K562 (cell line): Measurements from ENCODE around the gene MYOM1. TPM values are rescaled to one million over a fixed set of nuclear protein-coding genes. Genes with fewer than 3 reads are reported as not detected.

ENCODE experiments used
- BRCA1 ChIP-seq, 2 experiments: fragments of 450-650 bp in 1 of 2; sonication (generic) in 1 of 2; formaldehyde crosslinking in 1 of 2; IDR thresholded peaks; 2 replicates each; pipeline versions ENCODE4 v1.5.0 to v1.6.1; 2017 to 2020; ENCODE audit warnings: mild to moderate bottlenecking in 1 of 2, missing genetic modification reagents in 1 of 2
- BRD4 ChIP-seq: fragments of 200-600 bp; sonication (generic); IDR thresholded peaks from 2 replicates; pipeline ENCODE4 v1.6.1; 2017; ENCODE audit warnings: inconsistent platforms
- EP300 ChIP-seq: IDR thresholded peaks from 2 replicates; pipeline ENCODE4 v1.6.1; 2012; ENCODE audit warnings: low read length, improper control_type of control experiment
- GABPB2 ChIP-seq: fragments of 250-450 bp; sonication (Bioruptor Pico); conservative IDR thresholded peaks from 2 replicates; pipeline ENCODE4 v1.5.1; 2021; ENCODE audit warnings: mild to moderate bottlenecking
- KLF13 ChIP-seq: fragments of 450-650 bp; IDR thresholded peaks from 2 replicates; pipeline ENCODE4 v1.6.1; 2016; ENCODE audit warnings: missing genetic modification characterization, low read depth, mild to moderate bottlenecking, missing compliant biosample characterization, moderate library complexity, borderline replicate concordance
- MTF1 ChIP-seq: fragments of 250-450 bp; sonication (Bioruptor Pico); IDR thresholded peaks from 2 replicates; pipeline ENCODE4 v1.9.0; 2021; ENCODE audit warnings: moderate library complexity, mild to moderate bottlenecking, inconsistent platforms, borderline replicate concordance
- NR1H2 ChIP-seq: sonication (generic); formaldehyde crosslinking; IDR thresholded peaks from 2 replicates; pipeline ENCODE4 v1.4.0; 2020; ENCODE audit warnings: mild to moderate bottlenecking, missing genetic modification reagents
- POLR2A ChIP-seq: fragments of 450-650 bp; conservative IDR thresholded peaks from 2 replicates; pipeline ENCODE4 v1.6.1; 2016
- PPARD ChIP-seq: fragments of 250-450 bp; sonication (Bioruptor Pico); IDR thresholded peaks from 2 replicates; pipeline ENCODE4 v1.8.0; 2022; ENCODE audit warnings: inconsistent platforms, mild to moderate bottlenecking, moderate library complexity
- PYGO2 ChIP-seq: fragments of 450-650 bp; IDR thresholded peaks from 2 replicates; pipeline ENCODE4 v1.6.1; 2016; ENCODE audit warnings: mild to moderate bottlenecking, missing genetic modification characterization, moderate library complexity, missing compliant biosample characterization
- RBFOX2 ChIP-seq: fragments of 200-400 bp; formaldehyde crosslinking; IDR thresholded peaks from 2 replicates; pipeline ENCODE4 v1.6.1; 2017; ENCODE audit warnings: low read depth, mild to moderate bottlenecking, low read length, moderate library complexity
- RHOXF2B ChIP-seq: fragments of 250-450 bp; sonication (Bioruptor Pico); conservative IDR thresholded peaks from 2 replicates; pipeline ENCODE4 v1.5.1; 2021
- SP1 ChIP-seq: sonication (generic); formaldehyde crosslinking; IDR thresholded peaks from 2 replicates; pipeline ENCODE4 v1.8.1; 2022; ENCODE audit warnings: mild to moderate bottlenecking, missing genetic modification reagents
- SRSF3 ChIP-seq: fragments of 200-400 bp; formaldehyde crosslinking; IDR thresholded peaks from 2 replicates; pipeline ENCODE4 v1.6.1; 2016; ENCODE audit warnings: mild to moderate bottlenecking, low read length, moderate library complexity; ENCODE audit not compliant: insufficient read depth
- ZC3H11A ChIP-seq: IDR thresholded peaks from 2 replicates; pipeline ENCODE4 v1.6.1; 2012; ENCODE audit warnings: low read depth, low read length, improper control_type of control experiment
- ZC3H8 ChIP-seq: fragments of 450-650 bp; IDR thresholded peaks from 2 replicates; pipeline ENCODE4 v1.6.1; 2017
- ZNF121 ChIP-seq: sonication (generic); formaldehyde crosslinking; conservative IDR thresholded peaks from 2 replicates; pipeline ENCODE4 v1.8.0; 2022; ENCODE audit warnings: missing genetic modification reagents
- ZNF124 ChIP-seq: sonication (generic); formaldehyde crosslinking; IDR thresholded peaks from 2 replicates; pipeline ENCODE4 v1.8.1; 2022; ENCODE audit warnings: missing genetic modification reagents
- polyA plus RNA-seq, 8 experiments: library from polyadenylated mRNA; depleted of rRNA in 4 of 8; stranded (reverse) in 5 of 8; unstranded in 3 of 8; fragments of >200 nt; fragmentation: Nextera tagmentation in 2 of 8; fragmentation: Illumina TruSeq in 1 of 8; extraction: Ambion mirVana in 2 of 8; extraction: Trizol in 1 of 8; gene quantifications; 2 replicates each; pipeline versions ENCODE4 v1.2.1 to v1.2.3, GENCODE V29; 2011 to 2014; ENCODE audit warnings: inconsistent platforms in 1 of 8, missing spikeins in 1 of 8
- total RNA-seq, 7 experiments: library from RNA; depleted of rRNA in 6 of 7; stranded (reverse); fragments of >200 nt in 6 of 7; fragmentation: Illumina TruSeq in 2 of 7; extraction: Trizol in 2 of 7; gene quantifications; 2 replicates each; pipeline versions ENCODE4 v1.2.1 to v1.2.3, GENCODE V29; 2011 to 2021; ENCODE audit warnings: low replicate concordance in 1 of 7
- TF ChIP-seq, protein P1 (sequence below): fragments of 450-650 bp; IDR thresholded peaks from 2 replicates; pipeline ENCODE4 v1.6.1; 2016; ENCODE audit warnings: low read depth, mild to moderate bottlenecking, moderate library complexity
- TF ChIP-seq, protein P2 (sequence below), 3 experiments: fragments of 200-800 bp in 1 of 3; sonication (Bioruptor generic) in 1 of 3; sonication (generic) in 1 of 3; formaldehyde crosslinking in 1 of 3; IDR thresholded peaks; 2 replicates each; pipeline versions ENCODE4 v1.6.1 to v1.8.0; 2016 to 2022; ENCODE audit warnings: mild to moderate bottlenecking in 2 of 3, missing compliant biosample characterization in 2 of 3, missing genetic modification characterization in 2 of 3, missing genetic modification reagents in 1 of 3
- TF ChIP-seq, protein P3 (sequence below): fragments of 250-450 bp; sonication (Bioruptor Pico); IDR thresholded peaks from 2 replicates; pipeline ENCODE4 v1.8.0; 2021; ENCODE audit warnings: mild to moderate bottlenecking, moderate library complexity
- TF ChIP-seq, protein P4 (sequence below): fragments of 450-650 bp; formaldehyde crosslinking; IDR thresholded peaks from 2 replicates; pipeline ENCODE4 v1.4.0; 2020; ENCODE audit warnings: mild to moderate bottlenecking
- TF ChIP-seq, protein P5 (sequence below): sonication (generic); IDR thresholded peaks from 2 replicates; pipeline ENCODE4 v1.6.1; 2016

The MYOM1 gene
- total and polyA plus RNA-seq, 9 of the 15 experiments (the other 6 are each of a cell fraction or from before 2014, with no cell fraction given), result 0.01 to 0.62 (median 0.25) TPM

DNA sequence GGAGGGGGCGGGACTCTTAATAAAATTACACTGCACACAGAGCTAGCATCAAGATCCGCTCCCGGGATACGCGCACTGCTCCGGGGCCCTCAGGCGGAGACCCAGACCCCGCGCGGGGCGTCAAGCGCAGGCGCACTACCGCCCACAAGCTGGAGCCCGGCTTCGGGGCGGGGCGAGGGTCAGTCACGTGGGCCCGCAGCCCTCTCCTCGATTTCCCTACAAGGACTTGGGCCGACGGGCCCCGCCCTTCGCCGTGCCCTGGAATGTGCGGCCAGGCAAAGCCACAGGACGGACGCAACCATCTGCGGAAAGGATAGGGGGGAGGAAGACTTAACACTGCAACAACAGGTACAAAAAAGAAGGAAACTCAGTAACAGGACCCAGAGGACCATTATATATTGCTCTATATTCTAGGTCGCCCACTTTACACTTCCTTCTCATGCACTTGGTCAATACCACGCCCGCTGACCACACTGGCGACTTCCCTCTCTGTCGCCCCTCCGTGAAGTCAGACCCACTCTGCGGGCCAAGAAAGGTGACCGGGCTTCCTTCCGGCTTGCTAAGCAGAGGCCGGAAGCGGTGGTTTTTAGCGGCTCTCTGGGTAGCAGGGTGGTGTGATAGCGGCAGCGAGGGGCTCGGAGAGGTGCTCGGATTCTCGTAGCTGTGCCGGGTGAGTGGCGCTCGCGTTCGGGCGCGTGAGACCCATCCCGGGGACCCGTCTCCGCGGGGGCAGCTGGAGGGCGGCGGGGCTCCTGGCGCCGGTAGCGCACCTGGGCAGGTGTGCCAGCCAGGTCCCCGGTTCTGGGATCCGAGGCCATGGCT is 27.7 kb upstream of the MYOM1 start, which contains the start of gene MYL12A (continued):
- TF ChIP-seq BRCA1 (IDR thresholded peaks at IDR 0.05), result no peak
- TF ChIP-seq BRCA1 (CRISPR knock-in tag; IDR thresholded peaks at IDR 0.05), result no peak
- TF ChIP-seq EP300, result peak; percentile 69; the same call in 1 of the 2 replicates
- peak; percentile 98 for TF ChIP-seq ZNF121 (CRISPR knock-in tag)
- TF ChIP-seq POLR2A, result peak; percentile 99
- TF ChIP-seq RBFOX2, result peak; percentile 99
- no peak for TF ChIP-seq ZC3H11A
- TF ChIP-seq, protein P1, sequence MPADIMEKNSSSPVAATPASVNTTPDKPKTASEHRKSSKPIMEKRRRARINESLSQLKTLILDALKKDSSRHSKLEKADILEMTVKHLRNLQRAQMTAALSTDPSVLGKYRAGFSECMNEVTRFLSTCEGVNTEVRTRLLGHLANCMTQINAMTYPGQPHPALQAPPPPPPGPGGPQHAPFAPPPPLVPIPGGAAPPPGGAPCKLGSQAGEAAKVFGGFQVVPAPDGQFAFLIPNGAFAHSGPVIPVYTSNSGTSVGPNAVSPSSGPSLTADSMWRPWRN, result no peak
- TF ChIP-seq SP1 (CRISPR knock-in tag), result peak; percentile 92
- TF ChIP-seq BRD4, result peak; percentile 84
- TF ChIP-seq, protein P2, sequence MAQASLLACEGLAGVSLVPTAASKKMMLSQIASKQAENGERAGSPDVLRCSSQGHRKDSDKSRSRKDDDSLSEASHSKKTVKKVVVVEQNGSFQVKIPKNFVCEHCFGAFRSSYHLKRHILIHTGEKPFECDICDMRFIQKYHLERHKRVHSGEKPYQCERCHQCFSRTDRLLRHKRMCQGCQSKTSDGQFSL (CRISPR knock-in tag; IDR thresholded peaks at IDR 0.05), result no peak
- TF ChIP-seq, protein P2 (tag; IDR thresholded peaks at IDR 0.05), result no peak
- peak; percentile 80; the same call in 1 of the 2 replicates for TF ChIP-seq SRSF3
- TF ChIP-seq ZNF124, result no peak
- TF ChIP-seq, protein P3, sequence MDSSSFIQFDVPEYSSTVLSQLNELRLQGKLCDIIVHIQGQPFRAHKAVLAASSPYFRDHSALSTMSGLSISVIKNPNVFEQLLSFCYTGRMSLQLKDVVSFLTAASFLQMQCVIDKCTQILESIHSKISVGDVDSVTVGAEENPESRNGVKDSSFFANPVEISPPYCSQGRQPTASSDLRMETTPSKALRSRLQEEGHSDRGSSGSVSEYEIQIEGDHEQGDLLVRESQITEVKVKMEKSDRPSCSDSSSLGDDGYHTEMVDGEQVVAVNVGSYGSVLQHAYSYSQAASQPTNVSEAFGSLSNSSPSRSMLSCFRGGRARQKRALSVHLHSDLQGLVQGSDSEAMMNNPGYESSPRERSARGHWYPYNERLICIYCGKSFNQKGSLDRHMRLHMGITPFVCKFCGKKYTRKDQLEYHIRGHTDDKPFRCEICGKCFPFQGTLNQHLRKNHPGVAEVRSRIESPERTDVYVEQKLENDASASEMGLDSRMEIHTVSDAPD, result no peak
- TF ChIP-seq ZC3H8, result no peak
- TF ChIP-seq NR1H2, result no peak; the same call in 1 of the 2 replicates
- TF ChIP-seq KLF13 (tag), result peak; percentile 16; the same call in 1 of the 2 replicates
- TF ChIP-seq, protein P4, sequence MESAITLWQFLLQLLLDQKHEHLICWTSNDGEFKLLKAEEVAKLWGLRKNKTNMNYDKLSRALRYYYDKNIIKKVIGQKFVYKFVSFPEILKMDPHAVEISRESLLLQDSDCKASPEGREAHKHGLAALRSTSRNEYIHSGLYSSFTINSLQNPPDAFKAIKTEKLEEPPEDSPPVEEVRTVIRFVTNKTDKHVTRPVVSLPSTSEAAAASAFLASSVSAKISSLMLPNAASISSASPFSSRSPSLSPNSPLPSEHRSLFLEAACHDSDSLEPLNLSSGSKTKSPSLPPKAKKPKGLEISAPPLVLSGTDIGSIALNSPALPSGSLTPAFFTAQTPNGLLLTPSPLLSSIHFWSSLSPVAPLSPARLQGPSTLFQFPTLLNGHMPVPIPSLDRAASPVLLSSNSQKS (CRISPR knock-in tag), result 0 out of 2 replicates have a peak, but pooled peaks have one; percentile 26
- 0 out of 2 replicates have a peak, but pooled peaks have one; percentile 10 for TF ChIP-seq PYGO2 (tag)
- peak; percentile 21; the same call in 1 of the 2 replicates for TF ChIP-seq GABPB2 (CRISPR knock-in tag)
- no peak for TF ChIP-seq MTF1
- no peak for TF ChIP-seq PPARD (CRISPR knock-in tag)
- TF ChIP-seq, protein P5, sequence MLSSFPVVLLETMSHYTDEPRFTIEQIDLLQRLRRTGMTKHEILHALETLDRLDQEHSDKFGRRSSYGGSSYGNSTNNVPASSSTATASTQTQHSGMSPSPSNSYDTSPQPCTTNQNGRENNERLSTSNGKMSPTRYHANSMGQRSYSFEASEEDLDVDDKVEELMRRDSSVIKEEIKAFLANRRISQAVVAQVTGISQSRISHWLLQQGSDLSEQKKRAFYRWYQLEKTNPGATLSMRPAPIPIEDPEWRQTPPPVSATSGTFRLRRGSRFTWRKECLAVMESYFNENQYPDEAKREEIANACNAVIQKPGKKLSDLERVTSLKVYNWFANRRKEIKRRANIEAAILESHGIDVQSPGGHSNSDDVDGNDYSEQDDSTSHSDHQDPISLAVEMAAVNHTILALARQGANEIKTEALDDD, result no peak; the same call in 1 of the 2 replicates
- TF ChIP-seq RHOXF2B (CRISPR knock-in tag), result no peak
